ENCODE measurements around the gene MGLL.

The MGLL gene

GRCh38 chr3:127801731-127802313 is 20.5 kb downstream of the MGLL start:
- Histone ChIP-seq H3K4me2 (ENCODE audit: low read length) (no peak overlapping the region), H3K9ac (ENCODE audit: low read length) (no peak overlapping the region), H2BK5ac (ENCODE audit: low read length) (no peak overlapping the region), H3K4ac (ENCODE audit: low read depth, low read length) (no peak overlapping the region), H3K18ac (ENCODE audit: low read length) (no peak overlapping the region), H3K79me2 (ENCODE audit: control insufficient read depth, insufficient read depth, low read length) (no peaks in the 10 kb centered on the region), H2BK120ac (ENCODE audit: low read depth, low read length) (no peak overlapping the region), H4K5ac (ENCODE audit: low read length) (no peak overlapping the region), H2BK15ac (replicated peaks; ENCODE audit: low read depth) (no peak overlapping the region), H3K36me3 (ENCODE audit: control insufficient read depth, insufficient read depth, low read length) (no peaks in the 10 kb centered on the region), H3K27ac (ENCODE audit: low read depth, low read length) (no peak overlapping the region), H3K4me1 (ENCODE audit: control insufficient read depth, low read depth, low read length) (no peaks in the 10 kb centered on the region), H2AK5ac (ENCODE audit: low read length) (no peak overlapping the region), H3K4me3 (ENCODE audit: low read length) (no peak overlapping the region), H3K79me1 (ENCODE audit: low read length) (no peaks in the 10 kb centered on the region), H3K27me3 (ENCODE audit: insufficient read depth, low read length, poor library complexity) (no peaks in the 10 kb centered on the region), H4K8ac (ENCODE audit: low read depth, low read length) (no peak overlapping the region), H3K23ac (ENCODE audit: low read length) (no peak overlapping the region), H3K56ac (ENCODE audit: low read length) (no peak overlapping the region)
- no CpG with 5 or more reads among the region's 3 CpGs for WGBS (ENCODE audit: extremely low coverage, insufficient coverage, low lambda C conversion rate)
- DNase-seq, result no peak

GRCh38 chr3:127800508-127800907 is 21.8 kb downstream of the MGLL start:
- no peaks in the 10 kb centered on the region for H3K79me1 ChIP-seq (ENCODE audit: low read length)
- no peak overlapping the region for H3K4ac ChIP-seq (ENCODE audit: low read depth, low read length)
- no CpG with 5 or more reads among the region's 2 CpGs for WGBS (ENCODE audit: extremely low coverage, insufficient coverage, low lambda C conversion rate)
- H2BK5ac ChIP-seq (ENCODE audit: low read length), result no peak overlapping the region
- H2BK120ac ChIP-seq (ENCODE audit: low read depth, low read length), result no peak overlapping the region
- H2BK15ac ChIP-seq (replicated peaks; ENCODE audit: low read depth), result no peak overlapping the region
- no peak for DNase-seq
- H3K27ac ChIP-seq (ENCODE audit: low read depth, low read length), result no peak overlapping the region
- H3K9ac ChIP-seq (ENCODE audit: low read length), result no peak overlapping the region
- no peaks in the 10 kb centered on the region for H3K79me2 ChIP-seq (ENCODE audit: control insufficient read depth, insufficient read depth, low read length)
- H3K23ac ChIP-seq (ENCODE audit: low read length), result no peak overlapping the region
- no peaks in the 10 kb centered on the region for H3K36me3 ChIP-seq (ENCODE audit: control insufficient read depth, insufficient read depth, low read length)
- no peak overlapping the region for H3K18ac ChIP-seq (ENCODE audit: low read length)
- no peaks in the 10 kb centered on the region for H3K27me3 ChIP-seq (ENCODE audit: insufficient read depth, low read length, poor library complexity)
- no peak overlapping the region for H4K8ac ChIP-seq (ENCODE audit: low read depth, low read length)
- no peak overlapping the region for H3K4me3 ChIP-seq (ENCODE audit: low read length)
- no peaks in the 10 kb centered on the region for H3K4me1 ChIP-seq (ENCODE audit: control insufficient read depth, low read depth, low read length)
- H3K56ac ChIP-seq (ENCODE audit: low read length), result no peak overlapping the region
- H4K5ac ChIP-seq (ENCODE audit: low read length), result no peak overlapping the region
- no peak overlapping the region for H2AK5ac ChIP-seq (ENCODE audit: low read length)
- no peak overlapping the region for H3K4me2 ChIP-seq (ENCODE audit: low read length)

DNA sequence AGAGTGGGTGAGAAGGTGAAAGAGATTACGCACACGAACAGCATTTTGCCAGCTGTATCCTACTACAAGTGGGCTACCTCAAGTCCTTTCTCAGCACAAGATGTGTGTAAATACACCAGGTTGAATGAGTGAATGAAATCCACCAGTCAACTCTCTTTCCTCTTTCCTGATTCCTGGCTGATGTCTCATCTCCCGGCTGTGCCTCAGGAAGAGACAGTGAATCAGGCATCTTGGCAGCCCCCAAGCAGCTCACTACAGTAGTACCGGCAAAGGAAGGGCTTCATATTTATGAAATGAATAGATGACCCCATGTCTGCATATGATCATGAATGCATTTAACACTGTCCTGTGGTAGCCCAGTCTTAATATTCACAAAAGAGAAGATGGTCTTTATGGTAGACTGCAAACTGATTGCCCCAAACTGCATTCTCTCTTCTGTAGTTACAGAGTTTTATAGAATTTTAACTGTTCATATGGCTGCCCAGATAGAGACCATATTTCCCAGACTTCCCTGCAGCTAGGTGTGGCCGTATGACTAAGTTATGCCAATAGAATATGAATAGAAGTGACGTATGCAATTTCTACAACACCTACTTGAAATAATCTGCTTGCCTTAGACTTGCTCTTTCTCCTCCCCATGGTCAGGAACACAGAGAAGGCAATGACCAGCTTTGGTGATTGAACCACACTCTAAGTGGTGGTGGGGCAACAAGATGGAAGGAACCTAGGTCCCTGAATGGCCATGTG is 22.7 kb downstream of the MGLL start:
- no peak for DNase-seq
- Histone ChIP-seq H3K79me2 (ENCODE audit: control insufficient read depth, insufficient read depth, low read length) (no peaks in the 10 kb centered on the region), H3K36me3 (ENCODE audit: control insufficient read depth, insufficient read depth, low read length) (no peaks in the 10 kb centered on the region), H3K18ac (ENCODE audit: low read length) (no peak overlapping the region), H3K23ac (ENCODE audit: low read length) (no peak overlapping the region), H2AK5ac (ENCODE audit: low read length) (no peak overlapping the region), H2BK5ac (ENCODE audit: low read length) (no peak overlapping the region), H3K27ac (ENCODE audit: low read depth, low read length) (no peak overlapping the region), H3K27me3 (ENCODE audit: insufficient read depth, low read length, poor library complexity) (no peaks in the 10 kb centered on the region), H4K5ac (ENCODE audit: low read length) (no peak overlapping the region), H4K8ac (ENCODE audit: low read depth, low read length) (no peak overlapping the region), H3K4me1 (ENCODE audit: control insufficient read depth, low read depth, low read length) (no peaks in the 10 kb centered on the region), H2BK120ac (ENCODE audit: low read depth, low read length) (no peak overlapping the region), H3K4me3 (ENCODE audit: low read length) (no peak overlapping the region), H3K4ac (ENCODE audit: low read depth, low read length) (no peak overlapping the region), H2BK15ac (replicated peaks; ENCODE audit: low read depth) (no peak overlapping the region), H3K79me1 (ENCODE audit: low read length) (no peaks in the 10 kb centered on the region), H3K56ac (ENCODE audit: low read length) (no peak overlapping the region), H3K9ac (ENCODE audit: low read length) (no peak overlapping the region), H3K4me2 (ENCODE audit: low read length) (no peak overlapping the region)
- WGBS (ENCODE audit: extremely low coverage, insufficient coverage, low lambda C conversion rate), result no CpG with 5 or more reads among the region's 6 CpGs

GRCh38 chr3:127798716-127799115 is 23.6 kb downstream of the MGLL start:
- no peak overlapping the region for H2BK5ac ChIP-seq (ENCODE audit: low read length)
- no peak overlapping the region for H2AK5ac ChIP-seq (ENCODE audit: low read length)
- no peak overlapping the region for H3K9ac ChIP-seq (ENCODE audit: low read length)
- no CpG with 5 or more reads among the region's 4 CpGs for whole genome bisulfite sequencing (ENCODE audit: extremely low coverage, insufficient coverage, low lambda C conversion rate)
- no peak overlapping the region for H3K27ac ChIP-seq (ENCODE audit: low read depth, low read length)
- H3K79me2 ChIP-seq (ENCODE audit: control insufficient read depth, insufficient read depth, low read length), result no peaks in the 10 kb centered on the region
- no peaks in the 10 kb centered on the region for H3K4me1 ChIP-seq (ENCODE audit: control insufficient read depth, low read depth, low read length)
- DNase-seq, result no peak
- H3K4ac ChIP-seq (ENCODE audit: low read depth, low read length), result no peak overlapping the region
- H3K23ac ChIP-seq (ENCODE audit: low read length), result no peak overlapping the region
- no peak overlapping the region for H2BK15ac ChIP-seq (replicated peaks; ENCODE audit: low read depth)
- no peaks in the 10 kb centered on the region for H3K79me1 ChIP-seq (ENCODE audit: low read length)
- H3K36me3 ChIP-seq (ENCODE audit: control insufficient read depth, insufficient read depth, low read length), result no peaks in the 10 kb centered on the region
- H4K8ac ChIP-seq (ENCODE audit: low read depth, low read length), result no peak overlapping the region
- no peak overlapping the region for H3K56ac ChIP-seq (ENCODE audit: low read length)
- H3K4me2 ChIP-seq (ENCODE audit: low read length), result no peak overlapping the region
- no peak overlapping the region for H4K5ac ChIP-seq (ENCODE audit: low read length)
- no peak overlapping the region for H3K18ac ChIP-seq (ENCODE audit: low read length)
- H2BK120ac ChIP-seq (ENCODE audit: low read depth, low read length), result no peak overlapping the region
- H3K27me3 ChIP-seq (ENCODE audit: insufficient read depth, low read length, poor library complexity), result no peaks in the 10 kb centered on the region
- no peak overlapping the region for H3K4me3 ChIP-seq (ENCODE audit: low read length)

GRCh38 chr3:127796831-127797150 is 25.5 kb downstream of the MGLL start:
- H3K4me1 ChIP-seq (ENCODE audit: control insufficient read depth, low read depth, low read length), result no peaks in the 10 kb centered on the region
- no peak overlapping the region for H2BK15ac ChIP-seq (replicated peaks; ENCODE audit: low read depth)
- H3K4me3 ChIP-seq (ENCODE audit: low read length), result no peak overlapping the region
- H3K79me2 ChIP-seq (ENCODE audit: control insufficient read depth, insufficient read depth, low read length), result no peaks in the 10 kb centered on the region
- no peaks in the 10 kb centered on the region for H3K27me3 ChIP-seq (ENCODE audit: insufficient read depth, low read length, poor library complexity)
- no peaks in the 10 kb centered on the region for H3K79me1 ChIP-seq (ENCODE audit: low read length)
- H3K23ac ChIP-seq (ENCODE audit: low read length), result no peak overlapping the region
- no peaks in the 10 kb centered on the region for H3K36me3 ChIP-seq (ENCODE audit: control insufficient read depth, insufficient read depth, low read length)
- no peak overlapping the region for H2AK5ac ChIP-seq (ENCODE audit: low read length)
- H3K4me2 ChIP-seq (ENCODE audit: low read length), result no peak overlapping the region
- H2BK5ac ChIP-seq (ENCODE audit: low read length), result no peak overlapping the region
- no peak overlapping the region for H3K27ac ChIP-seq (ENCODE audit: low read depth, low read length)
- H3K4ac ChIP-seq (ENCODE audit: low read depth, low read length), result no peak overlapping the region
- H3K9ac ChIP-seq (ENCODE audit: low read length), result no peak overlapping the region
- no peak overlapping the region for H2BK120ac ChIP-seq (ENCODE audit: low read depth, low read length)
- no peak for DNase-seq
- no peak overlapping the region for H4K5ac ChIP-seq (ENCODE audit: low read length)
- no CpG with 5 or more reads among the region's 8 CpGs for WGBS (ENCODE audit: extremely low coverage, insufficient coverage, low lambda C conversion rate)
- H3K18ac ChIP-seq (ENCODE audit: low read length), result no peak overlapping the region
- no peak overlapping the region for H3K56ac ChIP-seq (ENCODE audit: low read length)
- no peak overlapping the region for H4K8ac ChIP-seq (ENCODE audit: low read depth, low read length)

All from mesendoderm (in vitro differentiated cells).